Transverse colon (tissue), 4 donors: ENCODE measurements around the gene AOPEP. TPM values are rescaled to one million over a fixed set of nuclear protein-coding genes. Genes with fewer than 3 reads are reported as not detected.

Experiments
- DNase-seq: peaks from one replicate; pipeline ENCODE4 v3.0.0-alpha.2; 2019
- H3K27ac ChIP-seq, 4 donors: fragments of 200-600 bp; sonication (generic); 2 replicates each; pipeline ENCODE4 v1.5.1; 2016 to 2018; ENCODE audit warnings: inconsistent platforms in 4 of 4
- H3K27me3 ChIP-seq: fragments of 200-600 bp; sonication (generic); 2 replicates; pipeline ENCODE4 v1.5.1; 2017; ENCODE audit warnings: inconsistent platforms
- H3K36me3 ChIP-seq, 4 donors: fragments of 200-600 bp; sonication (generic); 2 replicates each; pipeline ENCODE4 v1.5.1; 2017 to 2019; ENCODE audit warnings: inconsistent platforms in 4 of 4
- H3K4me1 ChIP-seq, 4 donors: fragments of 200-600 bp; sonication (generic); 2 replicates each; pipeline ENCODE4 v1.5.1; 2017 to 2020; ENCODE audit warnings: inconsistent platforms in 4 of 4
- H3K4me3 ChIP-seq, 4 donors: fragments of 200-600 bp; sonication (generic); 1 replicate in 1 of 4; 2 replicates in 3 of 4; pipeline versions ENCODE4 v1.5.1 to v1.6.1; 2017 to 2019; ENCODE audit warnings: inconsistent platforms in 4 of 4
- H3K9me3 ChIP-seq, 2 donors: fragments of 200-600 bp; sonication (generic); 2 replicates each; pipeline ENCODE4 v1.5.1; 2017 to 2019; ENCODE audit warnings: inconsistent platforms in 2 of 2
- EP300 ChIP-seq: sonication (generic); formaldehyde crosslinking; IDR thresholded peaks from one replicate; pipeline ENCODE4 v1.6.1; 2017; ENCODE audit warnings: antibody characterized with exemption, low read depth
- POLR2A ChIP-seq: fragments of 450-650 bp; IDR thresholded peaks from one replicate; pipeline ENCODE4 v1.6.1; 2016; ENCODE audit warnings: antibody characterized with exemption, mild to moderate bottlenecking, moderate library complexity
- POLR2AphosphoS5 ChIP-seq, 3 donors: sonication (generic); formaldehyde crosslinking; IDR thresholded peaks; one replicate each; pipeline ENCODE4 v1.6.1; 2016; ENCODE audit warnings: antibody characterized with exemption in 3 of 3
- WGBS, 2 donors: methylation state at CpG; one replicate each; pipeline ENCODE4 v1.1.5; 2018; ENCODE audit warnings: low coverage in 1 of 2; 5-methylcytosine and 5-hydroxymethylcytosine counted together
- in situ Hi-C, 4 donors: fragments of 200-750 bp; cut with MboI; loops; one replicate each; pipeline versions ENCODE4 v1.15.0 to v1.15.1; 2017; ENCODE audit warnings: low sequenced_read_pairs in 3 of 4, low pct_ligation_motif_present in 1 of 4, low pct_unique_long_range_greater_than_20kb in 1 of 4
- intact Hi-C: fragments of 100-400 bp; cut with DNase I; formaldehyde crosslinking; loops from one replicate; pipeline ENCODE4 v1.15.1; 2023; ENCODE audit warnings: low total_unique reads
- total RNA-seq, 4 donors: library from RNA; depleted of rRNA; stranded (reverse); fragments of >200 nt; gene quantifications; one replicate each; pipeline ENCODE4 v1.1.0, GENCODE V29; 2016
- TF ChIP-seq, protein P1 (sequence below), 5 experiments: fragments of 200-600 bp in 3 of 5; fragments of 450-650 bp in 2 of 5; sonication (generic) in 3 of 5; IDR thresholded peaks; 1 replicate in 2 of 5; 2 replicates in 3 of 5; pipeline ENCODE4 v1.5.1; 2016 to 2017; ENCODE audit warnings: antibody characterized with exemption in 5 of 5, inconsistent platforms in 3 of 5, mild to moderate bottlenecking in 2 of 5, moderate library complexity in 1 of 5

Gene AOPEP
- total RNA-seq, 4 donors from 2014 or later = 53.0 to 129 (median 92.7) TPM

DNA sequence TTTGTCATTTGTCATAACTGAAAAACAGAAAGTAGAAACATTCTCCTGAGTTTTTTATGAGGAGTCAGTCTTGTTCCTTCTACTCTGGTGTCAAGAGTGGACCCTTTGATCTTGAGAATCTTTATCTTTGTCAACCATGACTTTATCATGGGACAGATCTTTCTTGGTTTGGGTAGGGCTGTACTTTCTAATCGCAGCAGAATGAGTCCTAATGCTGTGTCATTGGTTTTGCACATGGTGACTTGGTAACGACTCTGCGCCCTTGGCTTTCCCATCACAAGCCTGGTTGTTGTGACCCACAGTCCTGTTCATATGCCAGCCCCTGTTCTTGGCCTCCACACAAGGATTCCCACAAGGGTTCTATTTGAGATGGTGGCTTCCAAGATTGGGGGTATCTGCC is 45.6 kb downstream of the AOPEP start:
- TF ChIP-seq EP300 (no peak), POLR2A (no peak), POLR2AphosphoS5 (IDR thresholded peaks at IDR 0.05) (no peak)
- TF ChIP-seq, protein P1, sequence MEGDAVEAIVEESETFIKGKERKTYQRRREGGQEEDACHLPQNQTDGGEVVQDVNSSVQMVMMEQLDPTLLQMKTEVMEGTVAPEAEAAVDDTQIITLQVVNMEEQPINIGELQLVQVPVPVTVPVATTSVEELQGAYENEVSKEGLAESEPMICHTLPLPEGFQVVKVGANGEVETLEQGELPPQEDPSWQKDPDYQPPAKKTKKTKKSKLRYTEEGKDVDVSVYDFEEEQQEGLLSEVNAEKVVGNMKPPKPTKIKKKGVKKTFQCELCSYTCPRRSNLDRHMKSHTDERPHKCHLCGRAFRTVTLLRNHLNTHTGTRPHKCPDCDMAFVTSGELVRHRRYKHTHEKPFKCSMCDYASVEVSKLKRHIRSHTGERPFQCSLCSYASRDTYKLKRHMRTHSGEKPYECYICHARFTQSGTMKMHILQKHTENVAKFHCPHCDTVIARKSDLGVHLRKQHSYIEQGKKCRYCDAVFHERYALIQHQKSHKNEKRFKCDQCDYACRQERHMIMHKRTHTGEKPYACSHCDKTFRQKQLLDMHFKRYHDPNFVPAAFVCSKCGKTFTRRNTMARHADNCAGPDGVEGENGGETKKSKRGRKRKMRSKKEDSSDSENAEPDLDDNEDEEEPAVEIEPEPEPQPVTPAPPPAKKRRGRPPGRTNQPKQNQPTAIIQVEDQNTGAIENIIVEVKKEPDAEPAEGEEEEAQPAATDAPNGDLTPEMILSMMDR (IDR thresholded peaks at IDR 0.05) = no peak
- no peak for DNase-seq
- H3K27ac ChIP-seq = no peak overlapping the region
- H3K4me3 ChIP-seq = no peak overlapping the region
- peaks cover 0 to 2% (median 0%) of the 10 kb centered on the region in 4 donors for H3K4me1 ChIP-seq
- intact Hi-C loops = no loop called here
- WGBS, 2 donors = 88 to 100% methylated on average over 3 of the region's 3 CpGs
- in situ Hi-C loops = no loop called here
- H3K36me3 ChIP-seq = no peaks in the 10 kb centered on the region
- H3K27me3 ChIP-seq = no peaks in the 10 kb centered on the region
- no peaks in the 10 kb centered on the region for H3K9me3 ChIP-seq

DNA sequence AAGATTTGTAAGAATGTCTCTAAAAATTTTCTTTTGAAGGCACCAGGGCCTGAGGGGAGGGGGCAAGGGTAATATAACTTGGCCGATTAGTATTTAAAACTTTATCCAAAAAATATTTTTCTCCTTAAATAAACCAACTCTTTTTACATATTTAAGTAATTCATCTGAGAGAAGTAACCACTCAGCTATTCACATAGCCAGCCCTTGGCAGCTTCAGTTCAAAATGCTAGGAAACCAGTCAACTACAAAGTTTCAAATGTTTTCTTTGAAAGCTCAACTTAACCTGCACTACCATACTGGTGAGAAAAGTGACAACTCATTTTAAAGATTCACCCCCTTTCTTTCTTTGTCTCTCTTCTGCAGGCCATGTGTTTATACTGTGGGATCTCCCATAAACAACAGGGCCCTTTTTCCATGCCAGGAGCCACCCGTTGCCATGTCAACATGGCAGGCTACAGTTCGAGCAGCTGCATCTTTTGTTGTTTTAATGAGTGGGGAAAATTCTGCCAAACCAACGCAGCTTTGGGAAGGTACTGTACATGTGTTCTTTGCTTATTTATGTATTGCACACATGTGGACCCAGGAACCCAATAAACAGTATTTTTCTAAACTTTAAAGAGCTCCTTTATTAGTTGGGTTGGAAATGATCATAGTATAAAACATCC is 46.3 kb downstream of the AOPEP start:
- intact Hi-C loops = no loop called here
- Histone ChIP-seq H3K4me1 (peaks cover 0 to 2% (median 0%) of the 10 kb centered on the region in 4 donors), H3K27me3 (no peaks in the 10 kb centered on the region), H3K4me3 (no peak overlapping the region), H3K36me3 (no peaks in the 10 kb centered on the region), H3K27ac (no peak overlapping the region), H3K9me3 (no peaks in the 10 kb centered on the region)
- DNase-seq = no peak
- in situ Hi-C loops = no loop called here
- WGBS, 2 donors = 68 to 77% methylated on average over 1 to 4 of the region's 4 CpGs
- TF ChIP-seq EP300 (no peak), POLR2A (no peak)

DNA sequence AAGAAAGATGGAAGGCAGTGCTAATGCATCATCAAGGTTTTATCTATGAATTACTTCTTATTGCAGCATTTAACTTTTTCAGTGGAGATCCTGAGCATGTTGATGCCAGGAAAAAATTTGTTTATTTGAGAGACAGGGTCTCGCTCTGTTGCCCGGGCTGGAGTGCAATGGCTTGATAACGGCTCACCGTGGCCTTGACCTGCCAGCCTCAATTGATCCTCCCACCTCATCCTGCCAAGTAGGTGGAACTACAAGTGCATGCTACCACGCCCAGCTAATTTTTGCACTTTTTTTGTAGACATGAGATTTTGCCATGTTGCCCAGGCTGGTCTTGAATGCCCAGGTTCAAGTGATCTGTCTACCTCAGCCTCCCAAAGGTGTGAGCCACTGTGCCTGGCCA is 47.2 kb downstream of the AOPEP start:
- in situ Hi-C loops (no loop called here), intact Hi-C loops (no loop called here)
- H3K36me3 ChIP-seq = no peaks in the 10 kb centered on the region

DNA sequence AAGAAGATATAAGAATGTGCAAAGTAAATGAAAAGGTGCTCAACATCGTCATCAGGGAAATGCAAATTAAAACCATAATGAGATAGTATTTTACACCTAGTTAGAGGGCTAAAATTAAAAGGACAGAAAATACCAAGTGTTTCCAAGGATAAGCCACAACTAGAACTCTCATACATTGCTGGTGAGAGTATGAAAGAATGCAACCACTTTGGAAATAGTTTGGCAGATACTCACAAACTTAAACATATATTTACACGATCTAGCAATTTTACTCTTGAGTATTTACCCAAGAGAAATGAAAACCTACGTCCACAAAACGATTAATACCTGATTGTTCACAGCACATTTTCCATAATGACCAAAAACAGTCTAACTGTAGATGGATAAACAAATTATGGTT is 51.5 kb downstream of the AOPEP start:
- intact Hi-C loops (no loop called here), in situ Hi-C loops (loop anchor here in 1 of 4 donors (25.0 kb wide), 1 partner anchor 334 kb away; no protein-coding TSS in a partner anchor)

More for the DNA sequence above, 47.2 kb downstream of the AOPEP start:
- Histone ChIP-seq H3K4me1 (peaks cover 0 to 2% (median 0%) of the 10 kb centered on the region in 4 donors), H3K4me3 (no peak overlapping the region), H3K27ac (no peak overlapping the region), H3K9me3 (no peaks in the 10 kb centered on the region), H3K27me3 (no peaks in the 10 kb centered on the region)
- no peak for DNase-seq
- no peak for TF ChIP-seq POLR2AphosphoS5 (IDR thresholded peaks at IDR 0.05)
- no peak for TF ChIP-seq EP300
- TF ChIP-seq, protein P1 (IDR thresholded peaks at IDR 0.05) = no peak
- no peak for TF ChIP-seq POLR2A
- 89 to 97% methylated on average over 4 to 5 of the region's 5 CpGs for WGBS, 2 donors

More for the DNA sequence above, 51.5 kb downstream of the AOPEP start:
- WGBS, 2 donors = 74 to 81% methylated on average over 4 of the region's 4 CpGs
- no peak overlapping the region for H3K4me3 ChIP-seq
- no peaks in the 10 kb centered on the region for H3K27me3 ChIP-seq
- H3K36me3 ChIP-seq = no peaks in the 10 kb centered on the region
- H3K27ac ChIP-seq = no peak overlapping the region
- no peak for DNase-seq
- TF ChIP-seq, protein P1 (IDR thresholded peaks at IDR 0.05) = no peak
- no peak for TF ChIP-seq POLR2A
- no peaks in the 10 kb centered on the region for H3K9me3 ChIP-seq
- H3K4me1 ChIP-seq = peaks cover 0 to 3% (median 0%) of the 10 kb centered on the region in 4 donors
